RCC 7860 (cell line): ENCODE measurements around the gene KCNA3.
A peak's percentile ranks its signal among the peaks of the same experiment; 100 is the strongest.
"Not testable (repeated sequence)": the region's sequence is repeated elsewhere in the genome, so short reads cannot be mapped to it uniquely, and the experiment has no call there.

Experiments
- DNase-seq: peaks from one replicate; pipeline ENCODE4 v3.0.0-alpha.2; 2015; ENCODE audit warnings: low spot score
- FAIRE-seq: peaks from 2 replicates; lab custom pipeline; 2012; peaks lifted over from hg19 to GRCh38; lab: Jason Lieb, UNC

Gene KCNA3

GRCh38 chr1:110680036-110680735 lies 5.4 kb upstream of the KCNA3 start:
- FAIRE-seq = no peak
- DNase-seq = no peak

GRCh38 chr1:110677526-110677925 lies 2.8 kb upstream of the KCNA3 start:
- FAIRE-seq = no peak
- DNase-seq = no peak

- no peak for FAIRE-seq
These were observed 2.2 kb upstream of the KCNA3 start for GRCh38 chr1:110676970-110677369.

GRCh38 chr1:110675060-110675791 lies 486 bp upstream of the KCNA3 start:
- FAIRE-seq = no peak
- no peak for DNase-seq

More at GRCh38 chr1:110676970-110677369, 2.2 kb upstream of the KCNA3 start:
- DNase-seq = no peak

- FAIRE-seq (no peak), DNase-seq (no peak)
These were observed 869 bp downstream of the KCNA3 start for GRCh38 chr1:110673805-110674336.

- FAIRE-seq = no peak
- no peak for DNase-seq
These were observed 1.5 kb downstream of the KCNA3 start for GRCh38 chr1:110673197-110673701.

GRCh38 chr1:110672753-110673108 lies 2.0 kb downstream of the KCNA3 start:
- FAIRE-seq = no peak
- DNase-seq = no peak

GRCh38 chr1:110672001-110672752 lies 2.6 kb downstream of the KCNA3 start:
- DNase-seq (no peak), FAIRE-seq (no peak)

GRCh38 chr1:110671361-110671760 lies 3.4 kb downstream of the KCNA3 start:
- DNase-seq (no peak), FAIRE-seq (no peak)

GRCh38 chr1:110668549-110668948 lies 6.2 kb downstream of the KCNA3 start:
- FAIRE-seq = no peak
- DNase-seq = no peak

GRCh38 chr1:110667776-110668175 lies 7.0 kb downstream of the KCNA3 start:
- FAIRE-seq (no peak), DNase-seq (no peak)

GRCh38 chr1:110663241-110663640 lies 11.5 kb downstream of the KCNA3 start:
- FAIRE-seq = no peak

GRCh38 chr1:110659559-110659958 lies 15.2 kb downstream of the KCNA3 start:
- not testable (repeated sequence) for DNase-seq, FAIRE-seq

More at GRCh38 chr1:110663241-110663640, 11.5 kb downstream of the KCNA3 start:
- DNase-seq = no peak

GRCh38 chr1:110657351-110657750 lies 17.4 kb downstream of the KCNA3 start:
- no peak for FAIRE-seq
- DNase-seq = no peak

GRCh38 chr1:110650609-110651008 lies 24.1 kb downstream of the KCNA3 start:
- no peak for FAIRE-seq

GRCh38 chr1:110648417-110648816 lies 26.3 kb downstream of the KCNA3 start:
- FAIRE-seq (no peak), DNase-seq (no peak)

More at GRCh38 chr1:110650609-110651008, 24.1 kb downstream of the KCNA3 start:
- no peak for DNase-seq

- FAIRE-seq = no peak
These were observed 27.4 kb downstream of the KCNA3 start for GRCh38 chr1:110647254-110647891.

GRCh38 chr1:110645821-110646735 lies 28.7 kb downstream of the KCNA3 start:
- DNase-seq = no peak
- peak; percentile 31 for FAIRE-seq

More at GRCh38 chr1:110647254-110647891, 27.4 kb downstream of the KCNA3 start:
- no peak for DNase-seq

GRCh38 chr1:110645211-110645610 lies 29.5 kb downstream of the KCNA3 start:
- no peak for DNase-seq
- FAIRE-seq = no peak
